ENCODE data around the gene ESRP2.
A peak's percentile ranks its signal among the peaks of the same experiment; 100 is the strongest.

Gene ESRP2

DNA sequence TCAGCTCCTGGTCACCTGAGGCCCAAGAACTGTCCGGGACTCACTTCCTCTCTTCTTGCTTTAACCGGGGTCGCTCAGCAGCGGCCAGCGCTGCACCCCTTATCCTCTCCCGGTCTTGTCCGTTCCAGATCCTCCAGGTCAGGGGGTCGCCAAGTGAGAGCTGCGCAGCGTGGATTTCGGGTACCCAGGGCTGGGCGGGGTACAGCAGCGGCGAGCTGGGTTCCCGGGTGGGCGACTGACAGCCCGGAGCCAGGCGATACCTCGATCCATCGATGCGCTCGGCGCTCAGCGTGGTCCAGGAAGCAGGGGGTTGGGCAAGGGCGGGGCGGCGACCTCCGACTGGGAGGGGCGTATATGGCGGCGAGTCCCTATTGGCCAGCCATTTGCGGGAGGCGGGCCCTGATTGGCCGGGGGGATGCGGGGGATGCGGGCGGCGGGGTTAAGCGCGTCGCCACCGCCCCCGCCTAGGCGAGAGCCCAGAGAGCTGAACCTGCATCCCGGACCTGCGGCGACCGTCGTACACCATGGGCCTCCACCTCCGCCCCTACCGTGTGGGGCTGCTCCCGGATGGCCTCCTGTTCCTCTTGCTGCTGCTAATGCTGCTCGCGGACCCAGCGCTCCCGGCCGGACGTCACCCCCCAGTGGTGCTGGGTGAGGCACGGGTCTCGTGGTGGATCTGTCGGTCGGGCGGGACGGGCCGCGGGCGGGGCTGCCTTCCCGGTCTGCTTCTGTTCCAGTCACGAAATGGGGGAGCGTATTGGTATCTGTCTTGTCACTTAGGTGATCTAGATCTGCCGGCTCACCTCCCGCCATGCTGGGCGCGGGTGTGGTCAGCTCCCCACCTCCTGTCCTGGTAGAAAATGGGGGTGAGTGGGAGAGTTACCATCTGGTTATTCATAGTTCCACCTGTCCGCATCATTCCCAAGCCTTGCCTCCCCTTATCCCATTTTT lies 9.3 kb upstream of the ESRP2 start, which contains the start of gene PLA2G15:
TSS of gene PLA2G15 (plus strand) at position 471 of the 951 bp plus-strand sequence. CDS start at position 525, 54 bp downstream.
- TF ChIP-seq, protein P1, sequence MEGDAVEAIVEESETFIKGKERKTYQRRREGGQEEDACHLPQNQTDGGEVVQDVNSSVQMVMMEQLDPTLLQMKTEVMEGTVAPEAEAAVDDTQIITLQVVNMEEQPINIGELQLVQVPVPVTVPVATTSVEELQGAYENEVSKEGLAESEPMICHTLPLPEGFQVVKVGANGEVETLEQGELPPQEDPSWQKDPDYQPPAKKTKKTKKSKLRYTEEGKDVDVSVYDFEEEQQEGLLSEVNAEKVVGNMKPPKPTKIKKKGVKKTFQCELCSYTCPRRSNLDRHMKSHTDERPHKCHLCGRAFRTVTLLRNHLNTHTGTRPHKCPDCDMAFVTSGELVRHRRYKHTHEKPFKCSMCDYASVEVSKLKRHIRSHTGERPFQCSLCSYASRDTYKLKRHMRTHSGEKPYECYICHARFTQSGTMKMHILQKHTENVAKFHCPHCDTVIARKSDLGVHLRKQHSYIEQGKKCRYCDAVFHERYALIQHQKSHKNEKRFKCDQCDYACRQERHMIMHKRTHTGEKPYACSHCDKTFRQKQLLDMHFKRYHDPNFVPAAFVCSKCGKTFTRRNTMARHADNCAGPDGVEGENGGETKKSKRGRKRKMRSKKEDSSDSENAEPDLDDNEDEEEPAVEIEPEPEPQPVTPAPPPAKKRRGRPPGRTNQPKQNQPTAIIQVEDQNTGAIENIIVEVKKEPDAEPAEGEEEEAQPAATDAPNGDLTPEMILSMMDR (IDR thresholded peaks at IDR 0.05; ENCODE audit: low read depth, low read length), result no peak
- peak; percentile 89 for DNase-seq (ENCODE audit: extremely low read depth, low read depth)

DNA sequence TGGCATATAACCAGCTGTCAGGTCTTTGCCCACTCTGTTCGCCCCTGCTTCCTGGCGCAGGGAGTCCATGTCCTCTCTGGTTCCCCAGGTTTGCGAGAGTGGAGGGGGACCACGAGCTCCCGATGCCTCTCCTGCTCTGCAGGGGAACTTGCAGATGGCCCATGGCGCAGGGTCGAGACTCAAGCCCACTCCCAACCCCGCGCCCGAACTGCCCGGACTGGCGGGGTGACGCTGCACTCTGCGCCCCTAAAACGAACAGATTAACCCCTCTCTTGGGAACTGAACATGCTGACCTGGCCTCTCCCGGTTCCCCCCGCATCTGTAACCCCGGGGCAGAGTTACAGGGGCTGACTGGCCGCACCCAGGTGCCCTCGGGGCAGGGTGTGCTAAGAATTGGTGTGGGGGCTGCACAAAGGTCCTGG lies 8.6 kb upstream of the ESRP2 start:
- DNase-seq (ENCODE audit: extremely low read depth, low read depth), result no peak
- TF ChIP-seq, protein P1 (IDR thresholded peaks at IDR 0.05; ENCODE audit: low read depth, low read length), result no peak

DNA sequence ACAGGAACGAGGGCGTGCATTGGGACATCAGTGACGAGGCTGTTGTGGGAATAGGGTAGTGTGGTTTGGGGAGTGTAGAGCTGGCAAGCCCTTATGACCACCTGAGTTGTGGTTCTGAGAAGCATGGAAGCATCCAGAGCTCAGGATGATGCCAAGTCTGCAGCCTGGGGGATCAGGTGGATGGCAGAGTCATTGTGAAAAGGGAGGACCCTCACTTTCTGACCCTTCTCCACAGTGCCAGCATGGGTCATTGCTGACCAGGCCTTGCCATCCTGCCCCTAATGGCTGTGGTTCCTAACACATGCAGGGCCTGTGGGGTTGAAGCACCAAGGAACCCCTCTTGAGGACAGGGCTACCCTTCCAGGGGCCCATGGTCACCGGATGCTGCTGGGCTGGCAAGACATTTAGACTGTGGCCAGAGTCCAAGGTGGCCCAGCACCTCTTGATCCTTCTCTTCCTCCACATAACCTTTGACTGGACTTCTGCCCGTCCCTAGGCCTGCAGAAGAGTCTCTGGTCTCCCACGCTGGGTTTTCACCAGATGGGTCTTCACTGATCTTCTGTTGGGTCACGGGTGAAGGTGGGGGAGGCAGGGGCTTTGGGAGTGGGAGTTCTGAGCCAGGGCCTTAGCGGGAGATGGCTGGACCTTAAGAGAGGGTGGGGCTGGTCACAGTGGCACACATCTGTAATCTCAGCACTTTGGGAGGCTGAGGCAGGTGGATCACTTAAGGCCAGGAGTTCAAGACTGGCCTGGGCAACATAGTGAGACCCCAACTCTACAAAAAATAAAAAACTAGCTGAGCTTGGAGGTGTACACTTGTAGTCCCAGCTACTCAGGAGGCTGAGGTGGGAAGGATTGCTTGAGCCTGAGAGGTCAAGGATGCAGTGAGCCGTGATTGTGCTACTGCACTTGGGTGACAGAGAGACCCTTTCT lies 7.3 kb upstream of the ESRP2 start:
- no peak for DNase-seq (ENCODE audit: extremely low read depth, low read depth)
- TF ChIP-seq, protein P1 (IDR thresholded peaks at IDR 0.05; ENCODE audit: low read depth, low read length), result no peak

DNA sequence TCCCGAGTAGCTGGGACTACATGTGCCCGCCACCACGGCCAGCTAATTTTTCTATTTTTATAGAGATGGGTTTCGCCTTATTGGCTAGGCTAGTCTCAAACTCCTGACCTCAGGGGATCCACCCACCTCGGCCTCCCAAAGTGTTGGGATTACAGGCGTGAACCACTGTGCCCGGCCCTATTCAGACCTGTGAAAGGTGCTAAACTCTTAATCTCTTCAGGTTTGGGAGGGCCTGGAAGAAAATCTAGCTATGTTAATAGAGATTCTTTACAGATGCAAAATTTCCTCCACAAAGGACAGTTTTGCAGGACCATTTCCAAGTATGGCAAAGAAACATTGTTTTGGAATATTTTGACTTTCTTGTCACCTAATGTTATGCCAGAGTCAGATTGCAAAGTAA lies 6.2 kb upstream of the ESRP2 start:
- DNase-seq (ENCODE audit: extremely low read depth, low read depth), result no peak
- TF ChIP-seq, protein P1 (IDR thresholded peaks at IDR 0.05; ENCODE audit: low read depth, low read length), result no peak

GRCh38 chr16:68238029-68238345 lies 2.1 kb upstream of the ESRP2 start:
- TF ChIP-seq, protein P1 (IDR thresholded peaks at IDR 0.05; ENCODE audit: low read depth, low read length), result no peak

GRCh38 chr16:68237243-68238028 lies 1.5 kb upstream of the ESRP2 start:
- peak; percentile 92 for DNase-seq (ENCODE audit: extremely low read depth, low read depth)
- TF ChIP-seq, protein P1 (IDR thresholded peaks at IDR 0.05; ENCODE audit: low read depth, low read length), result no peak

More at GRCh38 chr16:68238029-68238345, 2.1 kb upstream of the ESRP2 start:
- DNase-seq (ENCODE audit: extremely low read depth, low read depth), result no peak
